Adrenal gland (tissue), 12 donors: ENCODE data around the gene SLC9A3. TPM values are rescaled to one million over a fixed set of nuclear protein-coding genes. Genes with fewer than 3 reads are reported as not detected.

Experiments
- DNase-seq, 7 donors: peaks; one replicate each; pipeline ENCODE4 v3.0.0-alpha.2; 2019 to 2020
- H3K27ac ChIP-seq, 5 donors: fragments of 200-600 bp; sonication (generic) in 4 of 5; 1 replicate in 3 of 5; 2 replicates in 2 of 5; pipeline versions ENCODE4 v1.5.1 to v1.8.0; 2016 to 2020; ENCODE audit warnings: mild to moderate bottlenecking in 1 of 5
- H3K27me3 ChIP-seq: fragments of 200-600 bp; 2 replicates; pipeline ENCODE4 v1.8.0; 2021
- H3K36me3 ChIP-seq, 2 donors: fragments of 200-600 bp; replicated peaks in 1 of 2; 1 replicate in 1 of 2; 2 replicates in 1 of 2; pipeline versions ENCODE4 v1.5.1 to v1.8.0; 2018 to 2022
- H3K4me1 ChIP-seq, 2 donors: fragments of 200-600 bp; replicated peaks in 1 of 2; 1 replicate in 1 of 2; 2 replicates in 1 of 2; pipeline versions ENCODE4 v1.5.1 to v1.8.0; 2018 to 2021
- H3K4me3 ChIP-seq, 4 donors: fragments of 200-600 bp; sonication (generic) in 3 of 4; one replicate each; pipeline ENCODE4 v1.5.1; 2016 to 2018
- H3K9me3 ChIP-seq, 3 donors: fragments of 200-600 bp; sonication (generic) in 1 of 3; replicated peaks in 1 of 3; 1 replicate in 2 of 3; 2 replicates in 1 of 3; pipeline versions ENCODE4 v1.5.1 to v1.8.0; 2016 to 2021
- POLR2A ChIP-seq, 2 donors: fragments of 450-650 bp; IDR thresholded peaks; one replicate each; pipeline ENCODE4 v1.6.1; 2017; ENCODE audit warnings: antibody characterized with exemption in 2 of 2, mild to moderate bottlenecking in 2 of 2, moderate library complexity in 1 of 2
- WGBS, 4 donors: extraction: QIAGEN DNeasy Blood & Tissue Kit in 2 of 4; methylation state at CpG; one replicate each; pipeline versions ENCODE4 v1.1.5 to v1.1.7; 2013 to 2017; 5-methylcytosine and 5-hydroxymethylcytosine counted together
- intact Hi-C, 2 donors: fragments of 100-400 bp; cut with DNase I; formaldehyde crosslinking; loops; one replicate each; pipeline versions ENCODE4 v1.14.1 to v1.15.0; 2022 to 2023
- polyA plus RNA-seq, 3 donors: library from polyadenylated mRNA; stranded (reverse); fragments of 200-250 nt in 2 of 3; fragments of 350-450 nt in 1 of 3; fragmentation: Illumina TruSeq in 1 of 3; extraction: RNeasy Lipid Tissue Mini Kit (QIAGEN cat#74804) in 1 of 3; gene quantifications; one replicate each; pipeline ENCODE4 v1.2.3, GENCODE V29; 2013 to 2014
- total RNA-seq, 9 donors: library from RNA; depleted of rRNA in 4 of 9; stranded (reverse); fragments of >200 nt in 4 of 9; fragments of 120-200 nt in 1 of 9; fragmentation: NEBNext Ultra II Directional in 1 of 9; extraction: Animal tissue kit (Norgen Biotek cat#: 25700) in 1 of 9; gene quantifications; one replicate each; pipeline versions ENCODE4 v1.1.0 to v1.2.4, GENCODE V29; 2013 to 2023
- TF ChIP-seq, protein P1 (sequence below), 6 experiments: fragments of 450-650 bp in 4 of 6; fragments of 200-600 bp in 2 of 6; sonication (generic) in 1 of 6; IDR thresholded peaks; 1 replicate in 5 of 6; 2 replicates in 1 of 6; pipeline versions ENCODE4 v1.5.1 to v1.8.0; 2016 to 2021; ENCODE audit warnings: antibody characterized with exemption in 6 of 6, mild to moderate bottlenecking in 2 of 6, moderate library complexity in 1 of 6
- donor health status: healthy with polysubstance abuse.
- donor health status: Bipolar disorder and iron deficiency.
- donor health status: DM: yes; HTN: yes; CAD: no.
- donor health status: DM: no; HTN: no; CAD: no.
- donor health status: DM: no; HTN: no; CAD: no.
- donor health status: DM: yes; HTN: yes; CAD: no.

The SLC9A3 gene
- total and polyA plus RNA-seq, 12 donors = 0.83 to 5.5 (median 1.7) TPM

DNA sequence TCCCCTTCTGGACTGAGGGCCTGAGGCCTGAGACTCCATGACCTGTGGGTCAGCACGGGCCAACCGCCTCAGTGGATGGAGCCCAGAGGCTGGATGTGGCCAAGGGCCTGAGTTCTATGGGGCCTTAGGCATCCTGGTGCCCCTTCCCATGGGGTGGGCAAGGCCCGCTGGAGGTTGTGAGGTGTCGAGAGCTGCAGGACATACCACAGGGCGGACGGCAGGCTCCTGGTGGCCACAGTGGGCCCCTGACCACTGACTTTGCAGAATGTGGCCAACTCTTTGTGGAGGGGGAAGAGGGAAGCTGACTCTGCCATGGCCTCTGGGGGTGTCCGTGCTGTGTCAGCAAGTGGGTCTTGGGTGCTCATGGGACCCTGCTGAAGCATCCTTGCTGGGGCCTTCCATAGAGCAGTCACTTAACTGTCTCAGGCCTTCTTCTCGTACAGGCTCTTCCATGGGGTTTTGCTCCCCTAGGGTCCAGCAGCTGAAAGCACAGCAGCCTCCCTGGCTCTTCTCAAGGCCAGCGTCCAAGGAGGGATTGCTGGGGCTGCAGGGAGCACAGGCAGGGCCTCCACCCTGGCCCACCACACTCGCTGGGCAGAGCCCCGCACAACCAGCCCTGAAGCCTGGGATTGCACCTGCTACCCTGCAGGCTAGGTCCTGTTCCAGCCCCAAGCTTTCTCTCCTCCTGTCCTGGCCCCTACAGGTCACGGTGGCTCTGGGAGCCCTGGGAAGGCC lies 21.6 kb upstream of the SLC9A3 start:
- Histone ChIP-seq H3K36me3 (no peaks in the 10 kb centered on the region), H3K27ac (no peak overlapping the region), H3K9me3 (no peaks in the 10 kb centered on the region), H3K27me3 (peaks cover 25% of the 10 kb centered on the region), H3K4me1 (no peaks in the 10 kb centered on the region), H3K4me3 (no peak overlapping the region)
- no peak for TF ChIP-seq POLR2A (IDR thresholded peaks at IDR 0.05)
- TF ChIP-seq, protein P1, sequence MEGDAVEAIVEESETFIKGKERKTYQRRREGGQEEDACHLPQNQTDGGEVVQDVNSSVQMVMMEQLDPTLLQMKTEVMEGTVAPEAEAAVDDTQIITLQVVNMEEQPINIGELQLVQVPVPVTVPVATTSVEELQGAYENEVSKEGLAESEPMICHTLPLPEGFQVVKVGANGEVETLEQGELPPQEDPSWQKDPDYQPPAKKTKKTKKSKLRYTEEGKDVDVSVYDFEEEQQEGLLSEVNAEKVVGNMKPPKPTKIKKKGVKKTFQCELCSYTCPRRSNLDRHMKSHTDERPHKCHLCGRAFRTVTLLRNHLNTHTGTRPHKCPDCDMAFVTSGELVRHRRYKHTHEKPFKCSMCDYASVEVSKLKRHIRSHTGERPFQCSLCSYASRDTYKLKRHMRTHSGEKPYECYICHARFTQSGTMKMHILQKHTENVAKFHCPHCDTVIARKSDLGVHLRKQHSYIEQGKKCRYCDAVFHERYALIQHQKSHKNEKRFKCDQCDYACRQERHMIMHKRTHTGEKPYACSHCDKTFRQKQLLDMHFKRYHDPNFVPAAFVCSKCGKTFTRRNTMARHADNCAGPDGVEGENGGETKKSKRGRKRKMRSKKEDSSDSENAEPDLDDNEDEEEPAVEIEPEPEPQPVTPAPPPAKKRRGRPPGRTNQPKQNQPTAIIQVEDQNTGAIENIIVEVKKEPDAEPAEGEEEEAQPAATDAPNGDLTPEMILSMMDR (IDR thresholded peaks at IDR 0.05) = no peak
- intact Hi-C loops = no loop called here
- peak in 2 of 7 donors; percentile 3 to 6 for DNase-seq
- 88 to 93% (median 90%) methylated on average over 4 to 12 of the region's 12 CpGs for WGBS, 4 donors

DNA sequence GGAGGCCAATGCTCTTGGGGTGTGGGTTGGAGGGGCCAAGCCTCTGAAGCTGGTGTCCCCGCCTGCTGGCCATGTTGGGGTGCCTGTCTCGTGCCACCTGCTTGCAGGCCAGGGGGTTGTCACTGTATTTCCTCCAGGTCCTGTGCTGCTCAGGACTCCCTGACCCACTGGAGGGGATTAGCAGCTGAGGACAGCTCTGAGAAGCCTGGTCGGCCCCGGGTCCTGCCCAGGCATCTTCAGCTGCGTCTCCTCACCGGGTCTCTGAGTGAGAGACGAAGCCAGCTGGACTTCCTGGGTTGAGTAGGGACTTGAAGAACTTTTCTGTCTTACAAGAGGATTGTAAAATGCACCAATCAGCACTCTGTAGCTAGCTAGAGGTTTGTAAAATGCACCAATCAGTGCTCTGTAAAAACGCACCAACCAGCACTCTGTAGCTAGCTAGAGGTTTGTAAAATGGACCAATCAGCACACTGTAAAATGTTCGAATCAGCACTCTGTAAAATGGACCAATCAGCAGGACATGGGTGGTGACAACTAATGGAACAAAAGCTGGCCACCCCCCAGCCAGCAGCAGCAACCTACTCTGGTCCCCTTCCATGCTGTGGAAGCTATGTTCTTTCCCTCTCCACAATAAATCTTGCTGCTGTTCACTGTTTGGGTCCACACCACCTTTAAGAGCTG lies 20.6 kb upstream of the SLC9A3 start:
- Histone ChIP-seq H3K36me3 (no peaks in the 10 kb centered on the region), H3K4me3 (no peak overlapping the region), H3K27me3 (peaks cover 35% of the 10 kb centered on the region), H3K4me1 (no peaks in the 10 kb centered on the region), H3K9me3 (no peaks in the 10 kb centered on the region), H3K27ac (no peak overlapping the region)
- intact Hi-C loops = no loop called here
- DNase-seq = peak in 1 of 7 donors; percentile 1
- TF ChIP-seq POLR2A (IDR thresholded peaks at IDR 0.05) = no peak
- TF ChIP-seq, protein P1 (IDR thresholded peaks at IDR 0.05) = no peak
- WGBS, 4 donors = 85 to 100% (median 89%) methylated on average over 3 to 9 of the region's 9 CpGs

DNA sequence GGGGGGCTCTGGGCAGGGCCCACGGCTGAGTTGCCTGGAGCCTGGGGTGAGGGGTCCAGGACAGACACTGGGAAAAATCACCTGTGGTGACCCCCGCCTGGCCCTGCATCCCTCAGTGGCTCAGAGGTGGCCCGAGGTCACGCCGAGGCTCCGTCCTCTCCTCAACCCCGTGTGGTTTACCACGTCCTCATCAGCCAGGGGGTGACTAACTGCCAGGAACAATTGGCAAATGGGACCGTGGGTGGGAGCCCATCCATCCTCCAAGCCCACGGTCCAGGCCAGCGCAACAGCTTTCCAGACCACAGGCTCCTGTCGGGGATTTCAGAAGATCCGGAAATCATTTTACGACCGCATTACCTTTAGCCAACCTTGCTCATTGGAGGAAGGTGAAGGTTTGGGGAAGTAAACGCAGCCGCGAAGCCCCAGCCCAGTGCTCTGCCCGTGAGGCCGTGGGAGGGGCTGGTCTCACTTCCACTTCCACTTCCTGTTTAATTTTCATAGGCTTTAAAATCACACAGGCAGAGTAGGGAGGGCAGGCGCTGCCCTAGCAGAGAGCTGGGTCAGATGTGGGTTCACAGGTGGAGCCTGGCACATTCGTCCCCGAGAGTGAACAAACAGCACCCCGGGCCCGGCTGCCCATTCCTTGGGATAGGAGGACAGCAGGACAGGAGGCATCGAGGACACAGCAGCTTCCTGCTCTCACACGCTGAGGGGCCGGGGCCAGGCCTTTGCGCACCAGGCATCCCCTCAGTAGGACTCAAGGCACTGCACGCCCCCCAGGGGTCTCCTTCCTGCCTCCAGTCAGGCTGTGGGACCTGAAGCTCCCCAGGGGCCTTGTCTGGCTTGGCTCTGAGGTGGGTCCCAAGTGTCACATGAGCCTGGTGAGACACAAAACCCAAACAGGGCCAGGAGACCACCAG lies 19.8 kb upstream of the SLC9A3 start:
- no peaks in the 10 kb centered on the region for H3K9me3 ChIP-seq
- H3K27me3 ChIP-seq = peaks cover 42% of the 10 kb centered on the region
- 65 to 73% (median 71%) methylated on average over 11 to 30 of the region's 30 CpGs for WGBS, 4 donors
- DNase-seq = peak in 6 of 7 donors; percentile 14 to 63 (median 40)
- intact Hi-C loops = no loop called here
- no peak overlapping the region for H3K4me3 ChIP-seq
- no peak for TF ChIP-seq POLR2A (IDR thresholded peaks at IDR 0.05)
- TF ChIP-seq, protein P1 (IDR thresholded peaks at IDR 0.05) = no peak
- no peaks in the 10 kb centered on the region for H3K36me3 ChIP-seq
- no peaks in the 10 kb centered on the region for H3K4me1 ChIP-seq
- no peak overlapping the region for H3K27ac ChIP-seq

DNA sequence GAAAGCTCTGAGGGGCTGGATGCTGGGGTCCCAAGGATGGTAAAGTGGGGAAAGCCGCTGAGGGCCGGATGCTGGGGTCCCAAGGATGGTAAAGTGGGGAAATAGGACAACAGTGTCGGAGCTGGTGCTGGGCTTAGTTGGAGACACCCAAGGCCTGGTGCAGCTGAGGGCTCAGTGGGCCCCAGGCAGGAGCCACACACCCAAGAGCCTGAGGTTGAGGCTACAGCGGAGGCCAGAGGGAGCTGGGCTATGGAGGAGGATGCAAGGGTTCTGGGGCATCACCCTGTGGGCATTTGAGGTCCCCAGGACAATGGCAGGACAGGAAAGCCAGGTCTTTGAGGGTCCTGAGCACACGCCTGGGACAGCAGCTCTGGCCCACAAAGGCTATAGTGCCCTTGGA lies 19.1 kb upstream of the SLC9A3 start:
- no peaks in the 10 kb centered on the region for H3K4me1 ChIP-seq
- H3K27ac ChIP-seq = no peak overlapping the region
- intact Hi-C loops = no loop called here
- no peaks in the 10 kb centered on the region for H3K36me3 ChIP-seq
- peaks cover 45% of the 10 kb centered on the region for H3K27me3 ChIP-seq
- peak in 1 of 7 donors; percentile 7 for DNase-seq
- TF ChIP-seq POLR2A (IDR thresholded peaks at IDR 0.05) = no peak
- TF ChIP-seq, protein P1 (IDR thresholded peaks at IDR 0.05) = no peak
- H3K4me3 ChIP-seq = no peak overlapping the region
- 80 to 93% (median 91%) methylated on average over 4 to 5 of the region's 5 CpGs for WGBS, 4 donors
- no peaks in the 10 kb centered on the region for H3K9me3 ChIP-seq
